Epithelial cell of esophagus (primary cell): Measurements from ENCODE around the gene SPEM2.

ENCODE experiments used
- DNase-seq: peaks from one replicate; pipeline ENCODE4 v3.0.0; 2010; ENCODE audit warnings: low read depth
- H3K4me3 ChIP-seq: 2 replicates; pipeline ENCODE4 v1.5.1; 2011; ENCODE audit warnings: mild to moderate bottlenecking, low read length, control low read depth
- CTCF ChIP-seq: IDR thresholded peaks from 2 replicates; pipeline ENCODE4 v1.5.1; 2011; ENCODE audit warnings: low read depth, mild to moderate bottlenecking, low read length, control low read depth, inconsistent platforms; ENCODE audit not compliant: insufficient read depth; ENCODE audit errors: missing control alignments

The SPEM2 gene

GRCh38 chr17:7425316-7425715 is at the start of gene SPEM2:
SPEM2 (plus strand) TSS chr17:7425616; CDS start chr17:7425689, 73 bp downstream.
- DNase-seq = no peak
- TF ChIP-seq CTCF = no peak
- H3K4me3 ChIP-seq = no peak within 1 kb of the TSS

- no peak overlapping the region for H3K4me3 ChIP-seq
- TF ChIP-seq CTCF = no peak
These were observed 46.3 kb upstream of the SPEM2 start for GRCh38 chr17:7379134-7379533.

GRCh38 chr17:7380321-7380720 is 45.1 kb upstream of the SPEM2 start:
- DNase-seq = peak; percentile 46
- TF ChIP-seq CTCF = no peak
- H3K4me3 ChIP-seq = peak overlapping the region; percentile 54

More at GRCh38 chr17:7379134-7379533, 46.3 kb upstream of the SPEM2 start:
- no peak for DNase-seq

- DNase-seq = peak; percentile 65
- peak; percentile 26 for TF ChIP-seq CTCF
- peak within 1 kb of the TSS; percentile 54 for H3K4me3 ChIP-seq
These were observed 44.3 kb upstream of the SPEM2 start, which contains the start of gene TNK1 for GRCh38 chr17:7380855-7381683. TNK1 (plus strand) TSS chr17:7381089; CDS start chr17:7382927, 1,838 bp downstream.

GRCh38 chr17:7382901-7383300 is 42.5 kb upstream of the SPEM2 start:
- no peak overlapping the region for H3K4me3 ChIP-seq
- DNase-seq = no peak
- TF ChIP-seq CTCF = no peak

- no peak for DNase-seq
- no peak overlapping the region for H3K4me3 ChIP-seq
- TF ChIP-seq CTCF = no peak
These were observed 42.1 kb upstream of the SPEM2 start for GRCh38 chr17:7383371-7383741.

GRCh38 chr17:7383742-7384488 is 41.5 kb upstream of the SPEM2 start:
- no peak for TF ChIP-seq CTCF
- DNase-seq = peak; percentile 39
- no peak overlapping the region for H3K4me3 ChIP-seq
